ENCODE measurements around the gene CERS6.
A peak's percentile ranks its signal among the peaks of the same experiment; 100 is the strongest.

CERS6 gene

GRCh38 chr2:168604252-168604651 lies 148.2 kb downstream of the CERS6 start:
- no peaks in the 10 kb centered on the region for H3K27me3 Mint-ChIP-seq
- H3K36me3 Mint-ChIP-seq (ENCODE audit: low read depth) = peaks cover 58% of the 10 kb centered on the region
- H3K27ac Mint-ChIP-seq = peak overlapping the region; percentile 81
- peaks cover 64% of the 10 kb centered on the region for H3K4me1 Mint-ChIP-seq (ENCODE audit: low read depth)
- peaks cover 21% of the 10 kb centered on the region for H3K9me3 Mint-ChIP-seq
- no peak overlapping the region for H3K4me3 Mint-ChIP-seq

- H3K9me3 Mint-ChIP-seq = peaks cover 22% of the 10 kb centered on the region
- peak overlapping the region; percentile 55 for H3K27ac Mint-ChIP-seq
- peaks cover 59% of the 10 kb centered on the region for H3K36me3 Mint-ChIP-seq (ENCODE audit: low read depth)
- H3K4me3 Mint-ChIP-seq = no peak overlapping the region
- no peaks in the 10 kb centered on the region for H3K27me3 Mint-ChIP-seq
- peaks cover 64% of the 10 kb centered on the region for H3K4me1 Mint-ChIP-seq (ENCODE audit: low read depth)
Observed at GRCh38 chr2:168607992-168608391, 151.9 kb downstream of the CERS6 start.

- Mint-ChIP-seq H3K36me3 (ENCODE audit: low read depth) (peaks cover 60% of the 10 kb centered on the region), H3K9me3 (peaks cover 19% of the 10 kb centered on the region), H3K27me3 (no peaks in the 10 kb centered on the region), H3K4me1 (ENCODE audit: low read depth) (peaks cover 56% of the 10 kb centered on the region), H3K4me3 (no peak overlapping the region), H3K27ac (peak overlapping the region; percentile 66)
Observed at GRCh38 chr2:168608796-168609195, 152.7 kb downstream of the CERS6 start.

GRCh38 chr2:168611091-168611490 lies 155.0 kb downstream of the CERS6 start:
- no peak overlapping the region for H3K4me3 Mint-ChIP-seq
- H3K4me1 Mint-ChIP-seq (ENCODE audit: low read depth) = peaks cover 45% of the 10 kb centered on the region
- H3K9me3 Mint-ChIP-seq = peaks cover 4% of the 10 kb centered on the region
- peaks cover 53% of the 10 kb centered on the region for H3K36me3 Mint-ChIP-seq (ENCODE audit: low read depth)
- no peak overlapping the region for H3K27ac Mint-ChIP-seq
- no peaks in the 10 kb centered on the region for H3K27me3 Mint-ChIP-seq

DNA sequence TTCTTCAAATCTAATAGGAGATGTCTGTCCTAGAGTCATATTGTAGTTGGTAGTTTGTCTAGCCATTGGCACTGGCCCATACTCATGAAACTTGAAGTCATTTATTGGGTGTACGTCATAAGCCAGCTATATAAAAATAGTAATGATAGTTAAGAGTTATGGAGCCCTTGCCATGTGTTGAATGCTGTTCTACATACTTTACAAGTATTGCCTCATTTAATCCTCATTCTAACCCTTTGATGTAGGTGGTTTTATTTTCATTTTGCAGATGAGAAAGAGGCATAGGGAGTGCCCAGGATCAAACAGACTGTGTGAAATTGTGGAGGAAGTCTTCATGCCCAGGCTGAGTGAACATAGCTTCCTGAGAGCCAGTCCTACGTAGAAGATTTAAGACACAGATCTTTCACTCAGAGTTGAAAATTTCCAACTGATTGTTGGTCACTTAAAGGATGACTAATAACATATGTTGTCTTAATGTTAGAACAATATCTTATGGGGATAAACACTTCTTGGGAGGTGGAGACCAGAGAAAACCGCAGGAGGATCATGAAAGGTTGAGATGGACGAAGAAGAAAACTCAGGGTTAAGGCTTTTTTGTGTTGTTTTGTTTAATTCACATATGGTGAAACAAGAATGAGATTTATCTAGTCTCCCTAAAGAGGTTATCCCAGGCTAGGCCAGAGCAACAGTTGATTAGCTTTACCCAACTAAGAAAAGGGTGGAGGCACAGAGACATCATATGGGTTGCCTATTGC lies 156.0 kb downstream of the CERS6 start:
- peaks cover 45% of the 10 kb centered on the region for H3K36me3 Mint-ChIP-seq (ENCODE audit: low read depth)
- no peak overlapping the region for H3K4me3 Mint-ChIP-seq
- peaks cover 4% of the 10 kb centered on the region for H3K9me3 Mint-ChIP-seq
- peaks cover 50% of the 10 kb centered on the region for H3K4me1 Mint-ChIP-seq (ENCODE audit: low read depth)
- H3K27me3 Mint-ChIP-seq = no peaks in the 10 kb centered on the region
- H3K27ac Mint-ChIP-seq = no peak overlapping the region

- no peaks in the 10 kb centered on the region for H3K27me3 Mint-ChIP-seq
- peaks cover 41% of the 10 kb centered on the region for H3K36me3 Mint-ChIP-seq (ENCODE audit: low read depth)
- no peak overlapping the region for H3K27ac Mint-ChIP-seq
- no peak overlapping the region for H3K4me3 Mint-ChIP-seq
- H3K4me1 Mint-ChIP-seq (ENCODE audit: low read depth) = peaks cover 43% of the 10 kb centered on the region
- H3K9me3 Mint-ChIP-seq = peaks cover 4% of the 10 kb centered on the region
Observed at GRCh38 chr2:168612719-168613118, 156.6 kb downstream of the CERS6 start.

DNA sequence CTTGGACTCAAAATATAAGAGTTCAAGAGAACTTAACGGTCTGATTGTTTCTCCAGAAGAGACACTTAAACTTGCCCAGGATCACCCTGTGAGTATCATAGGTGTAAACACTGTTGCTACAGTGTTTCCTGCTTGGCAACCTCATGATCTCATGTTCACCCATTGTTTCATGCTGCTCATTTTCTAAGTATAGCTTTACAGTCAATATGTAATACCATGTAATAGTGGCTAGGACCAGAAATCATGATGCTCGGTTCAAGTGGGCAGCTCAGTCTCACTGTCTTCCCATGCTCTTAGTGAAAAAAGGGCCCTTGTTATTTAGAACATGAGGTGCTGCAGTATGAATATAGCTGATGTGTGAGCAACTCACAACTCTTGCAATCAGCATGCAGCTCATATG lies 157.5 kb downstream of the CERS6 start:
- H3K4me1 Mint-ChIP-seq (ENCODE audit: low read depth) = peaks cover 35% of the 10 kb centered on the region
- peaks cover 37% of the 10 kb centered on the region for H3K36me3 Mint-ChIP-seq (ENCODE audit: low read depth)
- H3K27ac Mint-ChIP-seq = no peak overlapping the region
- H3K27me3 Mint-ChIP-seq = no peaks in the 10 kb centered on the region
- no peak overlapping the region for H3K4me3 Mint-ChIP-seq
- peaks cover 4% of the 10 kb centered on the region for H3K9me3 Mint-ChIP-seq

DNA sequence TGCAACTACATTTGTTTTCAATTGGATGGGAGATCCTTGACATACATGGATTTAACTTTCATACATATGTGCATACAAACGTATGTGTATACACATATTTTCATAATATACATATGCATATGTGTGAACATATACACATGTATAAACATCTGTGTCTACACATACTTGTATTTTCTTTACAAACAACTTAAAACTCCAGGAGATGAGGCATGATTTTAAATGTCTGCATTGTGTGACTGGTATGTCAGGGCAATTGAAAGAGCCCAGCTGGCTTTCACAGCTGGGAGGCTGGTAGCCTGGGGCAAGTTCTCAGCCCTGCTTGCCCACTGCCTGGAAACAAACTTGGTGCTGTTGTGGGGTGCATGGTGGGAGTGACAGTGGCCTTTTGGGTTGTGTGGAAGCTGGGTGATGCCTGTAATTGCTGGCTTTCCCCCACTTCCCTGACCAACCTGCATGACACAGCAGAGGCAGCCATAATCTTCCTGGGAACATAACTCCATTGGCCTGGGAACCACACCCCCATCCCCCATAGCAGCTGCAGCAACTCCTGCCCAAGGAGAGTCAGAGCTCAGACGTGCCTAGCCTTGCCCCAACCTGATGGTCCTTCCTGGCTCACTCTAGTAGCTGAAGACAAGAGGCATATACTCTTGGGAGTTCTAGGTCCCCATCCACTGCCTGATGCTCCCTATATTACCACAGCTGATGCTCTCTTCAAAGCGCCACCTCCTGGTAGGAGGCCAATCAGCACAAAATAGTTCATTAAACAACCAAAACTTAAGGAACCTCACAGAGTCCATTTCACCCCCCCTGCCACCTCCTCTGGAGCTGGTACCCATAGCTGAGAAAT lies 158.3 kb downstream of the CERS6 start:
- Mint-ChIP-seq H3K4me3 (no peak overlapping the region), H3K4me1 (ENCODE audit: low read depth) (peaks cover 28% of the 10 kb centered on the region), H3K9me3 (no peaks in the 10 kb centered on the region), H3K36me3 (ENCODE audit: low read depth) (peaks cover 32% of the 10 kb centered on the region), H3K27me3 (no peaks in the 10 kb centered on the region), H3K27ac (no peak overlapping the region)

DNA sequence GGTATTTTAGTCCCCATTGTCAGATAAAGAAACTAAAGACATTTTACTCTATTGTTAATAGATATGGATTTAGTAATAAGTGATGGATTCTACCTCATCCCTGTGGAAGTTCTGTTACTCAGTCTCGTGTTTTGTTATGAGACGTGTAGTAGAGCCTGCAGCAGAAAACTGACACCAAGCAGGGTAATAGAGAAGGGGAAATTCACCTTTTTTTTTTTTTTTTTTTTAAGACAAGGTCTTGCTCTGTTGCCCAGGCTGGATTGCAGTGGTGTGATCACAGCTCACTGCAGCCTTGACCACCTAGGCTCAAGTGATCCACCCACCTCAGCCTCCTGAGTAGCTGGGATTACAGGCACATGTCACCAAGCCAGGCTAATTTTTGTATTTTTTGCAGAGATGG lies 164.5 kb downstream of the CERS6 start:
- Mint-ChIP-seq H3K36me3 (ENCODE audit: low read depth) (no peaks in the 10 kb centered on the region), H3K4me1 (ENCODE audit: low read depth) (peaks cover 19% of the 10 kb centered on the region), H3K27me3 (no peaks in the 10 kb centered on the region), H3K9me3 (no peaks in the 10 kb centered on the region), H3K4me3 (no peak overlapping the region), H3K27ac (no peak overlapping the region)

- no peaks in the 10 kb centered on the region for H3K27me3 Mint-ChIP-seq
Observed at GRCh38 chr2:168622559-168622958, 166.5 kb downstream of the CERS6 start.

GRCh38 chr2:168624028-168624427 lies 168.0 kb downstream of the CERS6 start:
- H3K4me1 Mint-ChIP-seq (ENCODE audit: low read depth) = peaks cover 33% of the 10 kb centered on the region
- no peaks in the 10 kb centered on the region for H3K27me3 Mint-ChIP-seq
- H3K4me3 Mint-ChIP-seq = no peak overlapping the region
- no peak overlapping the region for H3K27ac Mint-ChIP-seq
- peaks cover 4% of the 10 kb centered on the region for H3K9me3 Mint-ChIP-seq
- no peaks in the 10 kb centered on the region for H3K36me3 Mint-ChIP-seq (ENCODE audit: low read depth)

More at GRCh38 chr2:168622559-168622958, 166.5 kb downstream of the CERS6 start:
- no peaks in the 10 kb centered on the region for H3K9me3 Mint-ChIP-seq
- H3K4me1 Mint-ChIP-seq (ENCODE audit: low read depth) = peaks cover 27% of the 10 kb centered on the region
- H3K36me3 Mint-ChIP-seq (ENCODE audit: low read depth) = no peaks in the 10 kb centered on the region
- H3K27ac Mint-ChIP-seq = no peak overlapping the region
- no peak overlapping the region for H3K4me3 Mint-ChIP-seq

- Mint-ChIP-seq H3K27me3 (no peaks in the 10 kb centered on the region), H3K36me3 (ENCODE audit: low read depth) (no peaks in the 10 kb centered on the region), H3K9me3 (peaks cover 4% of the 10 kb centered on the region), H3K27ac (no peak overlapping the region), H3K4me1 (ENCODE audit: low read depth) (peaks cover 33% of the 10 kb centered on the region), H3K4me3 (no peak overlapping the region)
Observed at GRCh38 chr2:168626096-168626495, 170.0 kb downstream of the CERS6 start.

GRCh38 chr2:168626647-168627046 lies 170.6 kb downstream of the CERS6 start:
- Mint-ChIP-seq H3K36me3 (ENCODE audit: low read depth) (no peaks in the 10 kb centered on the region), H3K4me1 (ENCODE audit: low read depth) (peaks cover 33% of the 10 kb centered on the region), H3K9me3 (peaks cover 4% of the 10 kb centered on the region), H3K27ac (no peak overlapping the region), H3K4me3 (no peak overlapping the region), H3K27me3 (no peaks in the 10 kb centered on the region)

DNA sequence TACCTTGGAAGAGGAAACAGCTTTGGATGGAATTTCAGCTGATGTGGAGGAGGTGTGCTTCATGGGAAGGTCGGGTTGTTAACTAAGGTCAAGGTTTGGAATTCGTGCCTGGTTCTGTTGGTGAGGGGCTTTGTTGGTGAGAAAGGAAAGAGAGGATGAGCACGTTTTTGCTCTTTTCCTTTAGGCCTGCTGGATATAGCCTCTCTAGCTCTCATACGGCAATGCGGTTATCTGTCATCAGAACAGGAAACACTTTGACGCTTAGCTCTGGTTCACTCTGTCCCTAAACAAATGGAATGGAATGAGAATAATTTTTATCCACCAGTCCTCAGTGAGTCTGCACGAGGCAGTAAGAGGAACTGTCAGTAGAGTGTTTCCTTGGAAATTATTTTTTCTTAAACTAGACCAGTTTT lies 176.6 kb downstream of the CERS6 start:
- Mint-ChIP-seq H3K27ac (peak overlapping the region; percentile 36), H3K27me3 (no peaks in the 10 kb centered on the region), H3K4me1 (ENCODE audit: low read depth) (peaks cover 24% of the 10 kb centered on the region), H3K9me3 (peaks cover 3% of the 10 kb centered on the region), H3K36me3 (ENCODE audit: low read depth) (peaks cover 6% of the 10 kb centered on the region), H3K4me3 (no peak overlapping the region)

DNA sequence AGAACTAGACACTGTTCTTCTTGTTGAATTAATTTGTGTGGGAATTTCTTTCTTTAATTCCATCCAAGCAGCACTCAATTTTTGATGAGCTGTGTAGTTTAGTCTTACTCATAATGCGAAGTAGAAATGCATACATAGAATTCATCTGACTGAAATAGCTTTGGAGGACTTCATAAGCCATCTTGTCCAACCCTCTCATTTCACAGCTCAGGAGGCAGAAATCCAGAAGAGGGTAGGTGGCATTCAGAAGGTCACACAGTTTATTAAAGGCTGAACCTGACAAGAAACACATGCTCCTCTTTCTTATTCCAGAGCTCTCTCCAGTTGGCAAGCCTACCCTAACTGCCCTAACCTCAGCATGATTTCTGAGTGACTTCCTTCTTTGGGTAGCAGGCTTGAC lies 177.1 kb downstream of the CERS6 start:
- Mint-ChIP-seq H3K27me3 (no peaks in the 10 kb centered on the region), H3K4me1 (ENCODE audit: low read depth) (peaks cover 21% of the 10 kb centered on the region), H3K27ac (no peak overlapping the region), H3K4me3 (no peak overlapping the region), H3K36me3 (ENCODE audit: low read depth) (peaks cover 6% of the 10 kb centered on the region), H3K9me3 (no peaks in the 10 kb centered on the region)
